IMR-90 (cell line): ENCODE measurements around the gene PNRC2. TPM values are rescaled to one million over a fixed set of nuclear protein-coding genes. Genes with fewer than 3 reads are reported as not detected.

ENCODE experiments used
- ATAC-seq: fragments of 200-7000 bp; cut with Tn5 transposase; 2 replicates; pipeline ENCODE4 v1.9.1; 2020; ENCODE audit warnings: low read depth, mild to moderate bottlenecking, moderate library complexity
- BruUV-seq: library from RNA; stranded (reverse); fragments of 400-500 nt; replicated peaks from 2 replicates; lab custom pipeline; 2021; lab: Mats Ljungman, UMichigan
- CTCF ChIA-PET: fragments of 300-600 bp; formaldehyde crosslinking; extraction: SDS; loops from one replicate; lab custom pipeline; 2021; ENCODE audit warnings: antibody characterized with exemption; lab: Yijun Ruan, JAX
- POLR2A ChIA-PET: fragments of 300-600 bp; sonication (Branson Sonifier 250); formaldehyde crosslinking; loops from one replicate; lab custom pipeline; 2022; ENCODE audit warnings: antibody characterized with exemption; ENCODE audit not compliant: unreplicated experiment; lab: Charles Lee
- DNase-seq: peaks from one replicate; pipeline ENCODE4 v3.0.0; 2013
- H2AFZ ChIP-seq: replicated peaks from 2 replicates; pipeline ENCODE3; 2013; ENCODE audit warnings: low read length, mild to moderate bottlenecking; ENCODE audit not compliant: poor library complexity
- H2AK5ac ChIP-seq: 2 replicates; pipeline ENCODE4 v1.6.1; 2013; ENCODE audit warnings: low read depth, low read length, inconsistent platforms
- H2AK9ac ChIP-seq: replicated peaks from 2 replicates; pipeline ENCODE3; 2013; ENCODE audit warnings: mild to moderate bottlenecking, low read depth, low read length, moderate library complexity; ENCODE audit not compliant: poor library complexity
- H2BK120ac ChIP-seq: 2 replicates; pipeline ENCODE4 v1.6.1; 2013; ENCODE audit warnings: low read depth, low read length, inconsistent platforms
- H2BK15ac ChIP-seq: 3 replicates; pipeline ENCODE4 v1.6.1; 2013; ENCODE audit warnings: low read depth, low read length, inconsistent platforms
- H2BK20ac ChIP-seq: 2 replicates; pipeline ENCODE4 v1.6.1; 2013; ENCODE audit warnings: low read depth, mild to moderate bottlenecking, inconsistent platforms, low read length, moderate library complexity
- H2BK5ac ChIP-seq: 2 replicates; pipeline ENCODE4 v1.6.1; 2013; ENCODE audit warnings: mild to moderate bottlenecking, low read depth, low read length, inconsistent platforms; ENCODE audit not compliant: poor library complexity, severe bottlenecking
- H3K14ac ChIP-seq: replicated peaks from 2 replicates; pipeline ENCODE4 v1.6.1; 2013; ENCODE audit warnings: low read depth, low read length, inconsistent platforms
- H3K18ac ChIP-seq: 2 replicates; pipeline ENCODE4 v1.6.1; 2013; ENCODE audit warnings: low read depth, low read length, control low read depth
- H3K23ac ChIP-seq: 2 replicates; pipeline ENCODE4 v1.6.1; 2013; ENCODE audit warnings: low read depth, low read length, inconsistent platforms
- H3K27ac ChIP-seq: 2 replicates; pipeline ENCODE4 v1.5.1; 2013; ENCODE audit warnings: mild to moderate bottlenecking, control low read depth, low read length; ENCODE audit not compliant: insufficient read depth
- H3K27me3 ChIP-seq: 2 replicates; pipeline ENCODE4 v1.6.1; 2013; ENCODE audit warnings: low read length; ENCODE audit not compliant: control insufficient read depth, insufficient read depth
- H3K36me3 ChIP-seq: 2 replicates; pipeline ENCODE4 v1.6.1; 2013; ENCODE audit warnings: low read length, mixed read lengths; ENCODE audit not compliant: control insufficient read depth, insufficient read depth
- H3K4ac ChIP-seq: 2 replicates; pipeline ENCODE4 v1.6.1; 2013; ENCODE audit warnings: low read depth, low read length, inconsistent platforms
- H3K4me1 ChIP-seq: 2 replicates; pipeline ENCODE4 v1.6.1; 2013; ENCODE audit warnings: low read length, mixed read lengths; ENCODE audit not compliant: control insufficient read depth, insufficient read depth
- H3K4me2 ChIP-seq: 2 replicates; pipeline ENCODE4 v1.6.1; 2013; ENCODE audit warnings: low read depth, mild to moderate bottlenecking, control low read depth, low read length, moderate library complexity
- H3K4me3 ChIP-seq: 2 replicates; pipeline ENCODE4 v1.5.1; 2013; ENCODE audit warnings: low read depth, mild to moderate bottlenecking, control low read depth, low read length, moderate library complexity; ENCODE audit not compliant: insufficient read depth
- H3K56ac ChIP-seq: 2 replicates; pipeline ENCODE4 v1.6.1; 2013; ENCODE audit warnings: low read length, inconsistent platforms; ENCODE audit not compliant: insufficient read depth; ENCODE audit errors: extremely low read depth
- H3K79me1 ChIP-seq, 2 experiments: 2 replicates each; pipeline ENCODE4 v1.6.1; 2013; ENCODE audit warnings: low read length in 2 of 2, inconsistent platforms in 1 of 2, low read depth in 1 of 2
- H3K9ac ChIP-seq: 2 replicates; pipeline ENCODE4 v1.6.1; 2013; ENCODE audit warnings: low read depth, low read length, control low read depth
- H3K9me1 ChIP-seq: 2 replicates; pipeline ENCODE4 v1.6.1; 2013; ENCODE audit warnings: low read length, inconsistent platforms; ENCODE audit not compliant: insufficient read depth
- H3K9me3 ChIP-seq: 2 replicates; pipeline ENCODE4 v1.6.1; 2013; ENCODE audit warnings: low read length; ENCODE audit not compliant: control insufficient read depth, insufficient read depth
- H4K20me1 ChIP-seq: 2 replicates; pipeline ENCODE4 v1.6.1; 2013; ENCODE audit warnings: low read length, inconsistent platforms; ENCODE audit not compliant: insufficient read depth
- H4K5ac ChIP-seq: 2 replicates; pipeline ENCODE4 v1.6.1; 2013; ENCODE audit warnings: mild to moderate bottlenecking, low read depth, low read length, control low read depth
- H4K8ac ChIP-seq, 2 experiments: 2 replicates each; pipeline ENCODE4 v1.6.1; 2013; ENCODE audit warnings: low read depth in 2 of 2, low read length in 2 of 2, control low read depth in 1 of 2, inconsistent platforms in 1 of 2
- H4K91ac ChIP-seq: 2 replicates; pipeline ENCODE4 v1.6.1; 2013; ENCODE audit warnings: low read depth, low read length, inconsistent platforms; ENCODE audit not compliant: insufficient read depth
- CHD1 ChIP-seq: IDR thresholded peaks from 2 replicates; pipeline ENCODE4 v1.6.1; 2012; ENCODE audit warnings: low read depth, low read length, improper control_type of control experiment
- MAFK ChIP-seq: IDR thresholded peaks from 2 replicates; pipeline ENCODE4 v1.6.1; 2012; ENCODE audit warnings: low read depth, low read length, improper control_type of control experiment
- MXI1 ChIP-seq: IDR thresholded peaks from 2 replicates; pipeline ENCODE4 v1.6.1; 2012; ENCODE audit warnings: low read depth, mild to moderate bottlenecking, low read length, moderate library complexity, borderline replicate concordance
- NFE2L2 ChIP-seq: fragments of 150-350 bp; IDR thresholded peaks from 2 replicates; pipeline ENCODE4 v1.6.1; 2016; ENCODE audit warnings: low read depth, mild to moderate bottlenecking, low read length
- RAD21 ChIP-seq: IDR thresholded peaks from 2 replicates; pipeline ENCODE4 v1.6.1; 2012; ENCODE audit warnings: low read length, improper control_type of control experiment
- SMC3 ChIP-seq: fragments of 150-350 bp; IDR thresholded peaks from 2 replicates; pipeline ENCODE4 v1.6.1; 2016; ENCODE audit warnings: low read depth, mild to moderate bottlenecking, antibody characterized with exemption, low read length, moderate library complexity
- WGBS, 2 experiments: methylation state at CpG; one replicate each; pipeline versions ENCODE4 v1.1.5 to v1.1.7; 2013; ENCODE audit warnings: missing lambda C conversion rate in 2 of 2; ENCODE audit not compliant: insufficient read length in 1 of 2; ENCODE audit errors: extremely low coverage in 2 of 2; 5-methylcytosine and 5-hydroxymethylcytosine counted together
- dilution Hi-C: fragments of 300-500 bp; cut with HindIII; formaldehyde crosslinking; loops from one replicate; pipeline ENCODE4 v1.14.3; 2018; ENCODE audit warnings: low sequenced_read_pairs; ENCODE audit not compliant: unreplicated experiment
- in situ Hi-C: fragments of 300-500 bp; cut with MboI; formaldehyde crosslinking; loops from 3 replicates; pipeline ENCODE4 v1.14.3; 2019; ENCODE audit warnings: low sequenced_read_pairs, inconsistent platforms, mixed read lengths
- intact Hi-C: fragments of 100-400 bp; cut with micrococcal nuclease; formaldehyde crosslinking; loops from 2 replicates; pipeline ENCODE4 v1.10.0; 2022
- polyA plus RNA-seq, 3 experiments: library from polyadenylated mRNA; depleted of rRNA; stranded (reverse); fragments of >200 nt; gene quantifications; 2 replicates each; pipeline ENCODE4 v1.2.3, GENCODE V29; 2012; ENCODE audit warnings: low replicate concordance in 1 of 3
- total RNA-seq: library from RNA; depleted of rRNA; stranded (reverse); fragments of >200 nt; gene quantifications from 2 replicates; pipeline ENCODE4 v1.2.3, GENCODE V29; 2012
- TF ChIP-seq, protein P1 (sequence below): fragments of 150-350 bp; IDR thresholded peaks from 2 replicates; pipeline ENCODE4 v1.6.1; 2017; ENCODE audit warnings: mild to moderate bottlenecking, antibody characterized with exemption, low read length, low read depth

The PNRC2 gene
- total and polyA plus RNA-seq, 2 of the 4 experiments (the other 2 are of a cell fraction): 50.6 to 76.0 TPM

DNA sequence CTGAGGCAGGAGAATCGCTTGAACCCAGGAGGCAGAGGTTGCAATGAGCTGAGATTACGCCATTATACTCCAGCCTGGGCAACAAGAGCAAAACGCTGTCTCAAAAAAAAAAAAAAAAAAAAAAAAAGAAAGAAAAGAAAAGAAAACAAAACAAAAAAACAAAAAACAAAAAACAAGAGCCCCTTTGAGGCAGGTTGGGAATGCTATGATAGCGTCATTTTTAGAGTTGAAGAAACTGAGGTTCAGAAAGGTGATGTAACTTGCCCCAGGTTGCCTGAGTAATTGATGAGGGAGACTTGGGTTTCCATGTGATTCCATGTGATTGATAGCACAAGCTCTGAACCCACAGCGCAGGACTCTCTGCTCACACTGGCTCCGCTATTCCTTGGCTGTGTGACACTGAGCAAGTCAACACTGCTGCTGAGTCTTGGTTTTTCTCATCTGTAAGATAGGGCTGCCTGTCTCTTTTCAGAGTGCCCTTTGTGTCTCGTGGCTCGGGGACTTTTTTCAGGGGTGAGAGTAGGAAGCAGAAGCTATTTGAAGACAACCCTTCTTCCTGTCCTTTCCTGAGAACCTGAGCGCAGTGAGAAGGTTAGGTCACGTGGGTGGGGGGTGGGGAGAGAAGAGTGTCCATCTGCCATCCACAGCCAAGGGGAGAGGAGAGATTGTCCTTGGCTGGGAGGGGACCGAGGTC is 48.9 kb upstream of the PNRC2 start:
- no peak overlapping the region for H3K56ac ChIP-seq
- no peaks in the 10 kb centered on the region for H3K79me1 ChIP-seq
- peaks cover 41% of the 10 kb centered on the region for H3K27me3 ChIP-seq
- no peaks in the 10 kb centered on the region for H3K36me3 ChIP-seq
- no peak overlapping the region for H4K5ac ChIP-seq
- no peak overlapping the region for H4K8ac ChIP-seq
- H2BK5ac ChIP-seq: no peak overlapping the region
- no peak overlapping the region for H4K91ac ChIP-seq
- 0 out of 2 replicates have a peak, but pooled peaks cover 4% of the 10 kb centered on the region for H3K9me1 ChIP-seq
- H3K4me2 ChIP-seq: no peak overlapping the region
- intact Hi-C loops: no loop called here
- in situ Hi-C loops: no loop called here
- no TSS peak for BruUV-seq
- no peak overlapping the region for H2BK120ac ChIP-seq
- no peak overlapping the region for H3K9ac ChIP-seq
- H2AFZ ChIP-seq: no peak overlapping the region
- H2AK5ac ChIP-seq: no peak overlapping the region
- no peak overlapping the region for H3K4ac ChIP-seq
- no peaks in the 10 kb centered on the region for H3K9me3 ChIP-seq
- H3K4me1 ChIP-seq: no peaks in the 10 kb centered on the region
- no peak overlapping the region for H3K4me3 ChIP-seq
- no peak overlapping the region for H2BK15ac ChIP-seq
- peak overlapping the region; percentile 87 for H2AK9ac ChIP-seq
- no peak overlapping the region for H2BK20ac ChIP-seq
- dilution Hi-C loops: no loop called here
- H3K18ac ChIP-seq: no peak overlapping the region
- DNase-seq (no peak), ATAC-seq (no peak)
- 63% methylated on average over 2 of the region's 11 CpGs; no CpG with 5 or more reads in 1 of the 2 experiments for WGBS, 2 experiments
- H3K14ac ChIP-seq: no peak overlapping the region
- CTCF ChIA-PET: no interaction called here
- H3K27ac ChIP-seq: no peak overlapping the region
- POLR2A ChIA-PET: no interaction called here
- no peak for TF ChIP-seq MXI1
- no peak for TF ChIP-seq RAD21
- no peak for TF ChIP-seq MAFK
- no peak for TF ChIP-seq SMC3
- TF ChIP-seq CHD1: no peak
- TF ChIP-seq, protein P1, sequence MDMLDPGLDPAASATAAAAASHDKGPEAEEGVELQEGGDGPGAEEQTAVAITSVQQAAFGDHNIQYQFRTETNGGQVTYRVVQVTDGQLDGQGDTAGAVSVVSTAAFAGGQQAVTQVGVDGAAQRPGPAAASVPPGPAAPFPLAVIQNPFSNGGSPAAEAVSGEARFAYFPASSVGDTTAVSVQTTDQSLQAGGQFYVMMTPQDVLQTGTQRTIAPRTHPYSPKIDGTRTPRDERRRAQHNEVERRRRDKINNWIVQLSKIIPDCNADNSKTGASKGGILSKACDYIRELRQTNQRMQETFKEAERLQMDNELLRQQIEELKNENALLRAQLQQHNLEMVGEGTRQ: no peak
- no peak for TF ChIP-seq NFE2L2
- no peaks in the 10 kb centered on the region for H4K20me1 ChIP-seq
- no peak overlapping the region for H3K23ac ChIP-seq
